IPS-18a (cell line): ENCODE measurements around the gene ANO2.

Source experiments
- H3K27ac ChIP-seq: one replicate; pipeline ENCODE4 v1.5.1; 2013; ENCODE audit warnings: low read length
- H3K27me3 ChIP-seq: one replicate; pipeline ENCODE4 v1.6.1; 2013; ENCODE audit warnings: mild to moderate bottlenecking, low read length; ENCODE audit not compliant: control insufficient read depth, insufficient read depth
- H3K36me3 ChIP-seq: one replicate; pipeline ENCODE4 v1.6.1; 2013; ENCODE audit warnings: low read depth, low read length; ENCODE audit not compliant: control insufficient read depth
- H3K4me1 ChIP-seq: one replicate; pipeline ENCODE4 v1.6.1; 2013; ENCODE audit warnings: low read depth, low read length; ENCODE audit not compliant: control insufficient read depth
- H3K4me3 ChIP-seq: one replicate; pipeline ENCODE4 v1.5.1; 2013; ENCODE audit warnings: low read length
- H3K9ac ChIP-seq: one replicate; pipeline ENCODE4 v1.6.1; 2013; ENCODE audit warnings: mild to moderate bottlenecking, low read length, moderate library complexity
- H3K9me3 ChIP-seq: one replicate; pipeline ENCODE4 v1.6.1; 2013; ENCODE audit warnings: low read depth, low read length; ENCODE audit not compliant: control insufficient read depth

Gene ANO2

DNA sequence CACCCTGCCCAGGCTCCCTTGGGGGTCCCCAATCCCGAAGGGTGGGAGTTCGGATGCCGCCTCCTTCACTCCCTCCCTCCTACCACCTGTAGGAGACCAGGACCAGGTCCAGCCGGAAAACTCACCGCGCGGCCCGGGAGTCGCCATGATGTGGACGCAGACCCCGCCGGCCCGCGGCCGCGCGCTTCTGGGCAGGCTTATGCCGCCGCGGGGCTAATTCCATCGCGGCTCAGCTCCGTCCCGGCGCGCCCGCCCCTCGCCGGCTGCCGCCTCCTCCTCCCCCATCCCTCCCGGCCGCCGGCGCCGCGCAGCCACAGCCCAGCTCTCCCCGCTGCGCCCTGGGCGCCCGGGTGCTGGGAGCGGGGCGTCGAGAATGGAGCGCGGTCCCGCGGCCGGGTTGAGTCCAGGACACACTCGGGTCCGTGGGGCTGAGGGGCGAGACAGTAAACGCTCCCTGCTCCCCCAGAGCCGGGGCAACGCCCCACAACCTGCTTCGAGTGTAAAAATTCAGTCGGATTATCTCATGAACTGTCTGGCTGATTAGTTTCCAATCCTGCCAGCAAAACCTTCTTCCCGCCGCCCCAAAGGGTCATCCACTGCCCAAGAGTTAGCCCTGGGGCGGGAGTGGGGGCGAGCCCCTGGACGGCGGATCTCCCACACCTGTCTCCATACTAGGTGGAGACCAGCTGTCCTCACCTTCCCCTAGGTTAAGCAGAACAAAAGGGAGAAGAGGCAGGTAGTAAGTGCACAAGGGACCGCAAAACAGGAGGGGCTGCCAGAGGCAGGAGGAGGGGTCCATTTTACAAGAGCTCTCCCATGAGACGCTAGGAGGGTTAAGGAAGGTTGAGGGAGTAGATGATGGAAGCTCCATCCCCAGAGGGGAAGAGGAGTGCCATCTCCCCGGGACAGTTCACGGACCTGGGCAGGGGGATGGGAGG, at the start of gene ANO2:
Gene ANO2 (minus strand): TSS at position 189 of the 938 bp plus-strand sequence. CDS start 42 bp downstream, at position 147.
- H3K4me1 ChIP-seq: peaks cover 6% of the 10 kb centered on the region
- H3K27ac ChIP-seq: no peak within 1 kb of the TSS
- H3K36me3 ChIP-seq: no peaks in the 10 kb centered on the region
- peak within 1 kb of the TSS; percentile 75 for H3K9ac ChIP-seq
- H3K4me3 ChIP-seq: peak within 1 kb of the TSS; percentile 84
- no peaks in the 10 kb centered on the region for H3K9me3 ChIP-seq
- peaks cover 33% of the 10 kb centered on the region for H3K27me3 ChIP-seq

GRCh38 chr12:5989621-5990020, 44.6 kb upstream of the ANO2 start:
- Histone ChIP-seq H3K9me3 (no peaks in the 10 kb centered on the region), H3K36me3 (no peaks in the 10 kb centered on the region), H3K27ac (no peak overlapping the region), H3K4me3 (no peak overlapping the region), H3K4me1 (peaks cover 26% of the 10 kb centered on the region), H3K27me3 (no peaks in the 10 kb centered on the region), H3K9ac (no peak overlapping the region)

GRCh38 chr12:5988659-5989116, 43.6 kb upstream of the ANO2 start:
- Histone ChIP-seq H3K27ac (no peak overlapping the region), H3K9me3 (no peaks in the 10 kb centered on the region), H3K36me3 (no peaks in the 10 kb centered on the region), H3K9ac (peak overlapping the region; percentile 29), H3K27me3 (no peaks in the 10 kb centered on the region), H3K4me3 (no peak overlapping the region), H3K4me1 (peaks cover 26% of the 10 kb centered on the region)

DNA sequence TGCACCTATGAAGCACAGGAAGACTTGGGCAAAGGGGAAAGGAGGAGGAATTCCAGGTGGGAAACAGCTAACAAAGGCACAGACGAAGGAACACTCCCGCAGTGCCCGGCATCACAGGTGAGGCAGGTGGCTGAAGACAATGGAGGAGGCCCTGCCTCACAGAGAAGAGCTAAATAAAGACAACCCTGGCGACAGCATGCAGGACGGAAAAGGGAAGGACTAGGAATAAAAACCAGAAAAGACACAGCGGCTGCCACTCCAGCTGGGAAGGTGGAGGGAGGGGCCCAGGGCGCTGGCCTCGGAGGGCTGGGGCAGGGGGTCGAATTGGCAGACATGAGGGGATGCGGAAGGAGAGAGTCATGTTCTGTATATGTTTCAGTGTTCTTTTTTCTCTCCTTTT, 43.0 kb upstream of the ANO2 start:
- Histone ChIP-seq H3K27ac (peak overlapping the region; percentile 14), H3K36me3 (no peaks in the 10 kb centered on the region), H3K4me3 (no peak overlapping the region), H3K9me3 (no peaks in the 10 kb centered on the region), H3K27me3 (no peaks in the 10 kb centered on the region), H3K9ac (peak overlapping the region; percentile 29), H3K4me1 (peaks cover 26% of the 10 kb centered on the region)

DNA sequence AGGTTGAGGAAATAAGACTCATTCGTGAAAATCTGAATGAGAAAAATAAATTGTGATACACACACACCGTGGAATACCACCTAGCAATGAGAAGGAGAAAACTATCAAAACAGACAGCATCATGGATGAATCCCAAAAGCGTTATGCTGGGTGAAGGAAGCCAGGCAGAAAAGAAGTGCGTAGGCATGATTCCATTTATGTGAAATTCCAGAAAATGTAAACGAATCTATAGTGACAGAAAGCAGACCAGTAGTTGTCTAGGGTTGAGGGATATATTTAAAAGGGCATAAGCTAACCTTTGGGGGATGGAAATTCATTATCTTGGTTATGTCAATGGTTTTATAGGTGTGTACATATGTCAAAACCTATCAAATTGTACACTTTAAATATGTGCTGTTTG, 42.5 kb upstream of the ANO2 start:
- H3K36me3 ChIP-seq: no peaks in the 10 kb centered on the region
- H3K27me3 ChIP-seq: no peaks in the 10 kb centered on the region
- H3K27ac ChIP-seq: no peak overlapping the region
- peaks cover 26% of the 10 kb centered on the region for H3K4me1 ChIP-seq
- H3K9me3 ChIP-seq: no peaks in the 10 kb centered on the region
- no peak overlapping the region for H3K9ac ChIP-seq
- H3K4me3 ChIP-seq: no peak overlapping the region

GRCh38 chr12:5985471-5985870, 40.4 kb upstream of the ANO2 start:
- Histone ChIP-seq H3K27ac (no peak overlapping the region), H3K9ac (no peak overlapping the region), H3K4me1 (peaks cover 26% of the 10 kb centered on the region), H3K27me3 (no peaks in the 10 kb centered on the region), H3K9me3 (no peaks in the 10 kb centered on the region), H3K4me3 (no peak overlapping the region), H3K36me3 (no peaks in the 10 kb centered on the region)

GRCh38 chr12:5984873-5985272, 39.8 kb upstream of the ANO2 start:
- Histone ChIP-seq H3K27ac (no peak overlapping the region), H3K9me3 (no peaks in the 10 kb centered on the region), H3K9ac (no peak overlapping the region), H3K4me3 (no peak overlapping the region), H3K4me1 (peaks cover 22% of the 10 kb centered on the region), H3K27me3 (no peaks in the 10 kb centered on the region), H3K36me3 (no peaks in the 10 kb centered on the region)

GRCh38 chr12:5982106-5982505, 37.0 kb upstream of the ANO2 start:
- H3K36me3 ChIP-seq: no peaks in the 10 kb centered on the region
- H3K27ac ChIP-seq: no peak overlapping the region
- H3K9me3 ChIP-seq: no peaks in the 10 kb centered on the region
- peaks cover 6% of the 10 kb centered on the region for H3K4me1 ChIP-seq
- H3K4me3 ChIP-seq: no peak overlapping the region
- no peak overlapping the region for H3K9ac ChIP-seq
- H3K27me3 ChIP-seq: no peaks in the 10 kb centered on the region

GRCh38 chr12:5977556-5977955, 32.5 kb upstream of the ANO2 start:
- Histone ChIP-seq H3K4me1 (no peaks in the 10 kb centered on the region), H3K36me3 (no peaks in the 10 kb centered on the region), H3K4me3 (no peak overlapping the region), H3K9me3 (no peaks in the 10 kb centered on the region), H3K9ac (no peak overlapping the region), H3K27ac (no peak overlapping the region), H3K27me3 (no peaks in the 10 kb centered on the region)

GRCh38 chr12:5976711-5977110, 31.7 kb upstream of the ANO2 start:
- Histone ChIP-seq H3K36me3 (no peaks in the 10 kb centered on the region), H3K4me3 (no peak overlapping the region), H3K9ac (no peak overlapping the region), H3K27me3 (no peaks in the 10 kb centered on the region), H3K9me3 (no peaks in the 10 kb centered on the region), H3K27ac (no peak overlapping the region), H3K4me1 (no peaks in the 10 kb centered on the region)

DNA sequence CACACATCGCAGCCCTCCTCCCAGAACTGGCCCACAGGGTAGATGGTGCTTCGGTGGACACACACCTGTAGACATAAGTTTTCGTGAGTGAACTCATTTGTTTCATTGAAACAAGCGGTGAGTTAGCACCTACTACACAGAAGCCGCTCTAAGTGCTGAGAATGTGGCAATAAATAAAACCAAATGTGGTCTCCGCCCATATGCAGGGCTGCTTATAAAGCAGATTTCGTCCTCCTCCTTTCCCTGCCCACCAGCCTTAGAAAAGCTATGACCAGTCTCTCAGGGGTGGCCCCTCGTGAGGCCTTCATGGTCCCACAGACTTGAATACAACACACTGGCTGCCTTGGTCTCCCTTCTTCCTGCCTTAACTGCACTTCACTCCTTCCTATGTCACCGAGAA, 31.1 kb upstream of the ANO2 start:
- no peaks in the 10 kb centered on the region for H3K4me1 ChIP-seq
- no peak overlapping the region for H3K27ac ChIP-seq
- no peaks in the 10 kb centered on the region for H3K27me3 ChIP-seq
- no peaks in the 10 kb centered on the region for H3K9me3 ChIP-seq
- H3K4me3 ChIP-seq: no peak overlapping the region
- H3K36me3 ChIP-seq: no peaks in the 10 kb centered on the region
- H3K9ac ChIP-seq: no peak overlapping the region
